HUDEP-2 (cell line): Measurements from ENCODE around the gene BCL11B.
"Not testable (repeated sequence)": the region's sequence is repeated elsewhere in the genome, so short reads cannot be mapped to it uniquely, and the experiment has no call there.

Source experiments
- DNase-seq, 76 experiments: peaks; one replicate each; lab custom pipeline; 2025; ENCODE audit not compliant: unreplicated experiment in 76 of 76; lab: John Stamatoyannopoulos, UW

BCL11B gene

GRCh38 chr14:99186336-99186735 is 85.7 kb downstream of the BCL11B start:
- not testable (repeated sequence) for DNase-seq

GRCh38 chr14:99185436-99186068 is 86.4 kb downstream of the BCL11B start:
- no peak for DNase-seq

- DNase-seq = no peak
Observed at GRCh38 chr14:99183716-99184115, 88.3 kb downstream of the BCL11B start.

GRCh38 chr14:99183311-99183710 is 88.7 kb downstream of the BCL11B start:
- DNase-seq = no peak

GRCh38 chr14:99182548-99183250 is 89.3 kb downstream of the BCL11B start:
- DNase-seq = no peak

- DNase-seq = no peak
Observed at GRCh38 chr14:99181804-99182520, 90.0 kb downstream of the BCL11B start.

GRCh38 chr14:99181241-99181640 is 90.8 kb downstream of the BCL11B start:
- no peak for DNase-seq

- DNase-seq = no peak
Observed at GRCh38 chr14:99179946-99180345, 92.1 kb downstream of the BCL11B start.

GRCh38 chr14:99179506-99179905 is 92.5 kb downstream of the BCL11B start:
- DNase-seq = no peak

GRCh38 chr14:99177886-99178835 is 93.8 kb downstream of the BCL11B start:
- DNase-seq = no peak

GRCh38 chr14:99177046-99177655 is 94.8 kb downstream of the BCL11B start:
- no peak for DNase-seq

GRCh38 chr14:99176156-99176945 is 95.6 kb downstream of the BCL11B start:
- DNase-seq = no peak

- no peak for DNase-seq
Observed at GRCh38 chr14:99175331-99176155, 96.5 kb downstream of the BCL11B start.

GRCh38 chr14:99174770-99175319 is 97.2 kb downstream of the BCL11B start:
- DNase-seq = no peak

GRCh38 chr14:99174081-99174769 is 97.8 kb downstream of the BCL11B start:
- DNase-seq = no peak

- no peak for DNase-seq
Observed at GRCh38 chr14:99173506-99173905, 98.5 kb downstream of the BCL11B start.

GRCh38 chr14:99173086-99173485 is 98.9 kb downstream of the BCL11B start:
- no peak for DNase-seq

GRCh38 chr14:99171396-99171795 is 100.6 kb downstream of the BCL11B start:
- DNase-seq = no peak
